ENCODE results near the gene LAMA4.

DNA sequence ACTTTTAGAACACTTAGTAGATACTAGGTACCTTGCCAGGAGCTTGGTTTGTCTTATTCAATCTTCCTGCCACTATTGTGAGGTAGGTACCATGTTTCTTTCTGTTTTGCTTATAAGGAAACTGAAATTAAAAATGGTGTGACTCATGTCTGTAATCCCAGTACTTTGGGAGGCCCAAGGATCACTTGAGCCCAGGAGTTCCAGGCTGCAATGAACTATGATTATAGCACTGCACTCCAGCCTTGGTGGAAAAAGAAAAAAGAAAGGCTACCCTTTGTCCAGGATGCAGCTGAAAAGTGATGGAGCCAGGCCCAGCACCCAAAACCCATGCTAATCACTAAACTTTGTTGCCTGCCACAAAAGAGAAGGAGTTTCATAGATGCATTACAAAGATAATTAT is 34.1 kb upstream of the LAMA4 start:
- TF ChIP-seq NCOA5 (CRISPR knock-in tag; IDR thresholded peaks at IDR 0.05), result no peak
- TF ChIP-seq, protein P1, sequence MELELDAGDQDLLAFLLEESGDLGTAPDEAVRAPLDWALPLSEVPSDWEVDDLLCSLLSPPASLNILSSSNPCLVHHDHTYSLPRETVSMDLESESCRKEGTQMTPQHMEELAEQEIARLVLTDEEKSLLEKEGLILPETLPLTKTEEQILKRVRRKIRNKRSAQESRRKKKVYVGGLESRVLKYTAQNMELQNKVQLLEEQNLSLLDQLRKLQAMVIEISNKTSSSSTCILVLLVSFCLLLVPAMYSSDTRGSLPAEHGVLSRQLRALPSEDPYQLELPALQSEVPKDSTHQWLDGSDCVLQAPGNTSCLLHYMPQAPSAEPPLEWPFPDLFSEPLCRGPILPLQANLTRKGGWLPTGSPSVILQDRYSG (CRISPR knock-in tag; IDR thresholded peaks at IDR 0.05), result no peak
- TF ChIP-seq CHCHD3 (CRISPR knock-in tag; IDR thresholded peaks at IDR 0.05), result no peak
- TF ChIP-seq, protein P2, sequence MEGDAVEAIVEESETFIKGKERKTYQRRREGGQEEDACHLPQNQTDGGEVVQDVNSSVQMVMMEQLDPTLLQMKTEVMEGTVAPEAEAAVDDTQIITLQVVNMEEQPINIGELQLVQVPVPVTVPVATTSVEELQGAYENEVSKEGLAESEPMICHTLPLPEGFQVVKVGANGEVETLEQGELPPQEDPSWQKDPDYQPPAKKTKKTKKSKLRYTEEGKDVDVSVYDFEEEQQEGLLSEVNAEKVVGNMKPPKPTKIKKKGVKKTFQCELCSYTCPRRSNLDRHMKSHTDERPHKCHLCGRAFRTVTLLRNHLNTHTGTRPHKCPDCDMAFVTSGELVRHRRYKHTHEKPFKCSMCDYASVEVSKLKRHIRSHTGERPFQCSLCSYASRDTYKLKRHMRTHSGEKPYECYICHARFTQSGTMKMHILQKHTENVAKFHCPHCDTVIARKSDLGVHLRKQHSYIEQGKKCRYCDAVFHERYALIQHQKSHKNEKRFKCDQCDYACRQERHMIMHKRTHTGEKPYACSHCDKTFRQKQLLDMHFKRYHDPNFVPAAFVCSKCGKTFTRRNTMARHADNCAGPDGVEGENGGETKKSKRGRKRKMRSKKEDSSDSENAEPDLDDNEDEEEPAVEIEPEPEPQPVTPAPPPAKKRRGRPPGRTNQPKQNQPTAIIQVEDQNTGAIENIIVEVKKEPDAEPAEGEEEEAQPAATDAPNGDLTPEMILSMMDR (CRISPR knock-in tag; IDR thresholded peaks at IDR 0.05), result no peak
- TF ChIP-seq TEAD2 (CRISPR knock-in tag; IDR thresholded peaks at IDR 0.05), result no peak
- TF ChIP-seq EZH2 (conservative IDR thresholded peaks at IDR 0.05; ENCODE audit: low read depth, low read length), result no peak
- TF ChIP-seq, protein P3, sequence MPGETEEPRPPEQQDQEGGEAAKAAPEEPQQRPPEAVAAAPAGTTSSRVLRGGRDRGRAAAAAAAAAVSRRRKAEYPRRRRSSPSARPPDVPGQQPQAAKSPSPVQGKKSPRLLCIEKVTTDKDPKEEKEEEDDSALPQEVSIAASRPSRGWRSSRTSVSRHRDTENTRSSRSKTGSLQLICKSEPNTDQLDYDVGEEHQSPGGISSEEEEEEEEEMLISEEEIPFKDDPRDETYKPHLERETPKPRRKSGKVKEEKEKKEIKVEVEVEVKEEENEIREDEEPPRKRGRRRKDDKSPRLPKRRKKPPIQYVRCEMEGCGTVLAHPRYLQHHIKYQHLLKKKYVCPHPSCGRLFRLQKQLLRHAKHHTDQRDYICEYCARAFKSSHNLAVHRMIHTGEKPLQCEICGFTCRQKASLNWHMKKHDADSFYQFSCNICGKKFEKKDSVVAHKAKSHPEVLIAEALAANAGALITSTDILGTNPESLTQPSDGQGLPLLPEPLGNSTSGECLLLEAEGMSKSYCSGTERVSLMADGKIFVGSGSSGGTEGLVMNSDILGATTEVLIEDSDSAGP (CRISPR knock-in tag; IDR thresholded peaks at IDR 0.05; ENCODE audit: borderline replicate concordance), result no peak
- TF ChIP-seq, protein P4, sequence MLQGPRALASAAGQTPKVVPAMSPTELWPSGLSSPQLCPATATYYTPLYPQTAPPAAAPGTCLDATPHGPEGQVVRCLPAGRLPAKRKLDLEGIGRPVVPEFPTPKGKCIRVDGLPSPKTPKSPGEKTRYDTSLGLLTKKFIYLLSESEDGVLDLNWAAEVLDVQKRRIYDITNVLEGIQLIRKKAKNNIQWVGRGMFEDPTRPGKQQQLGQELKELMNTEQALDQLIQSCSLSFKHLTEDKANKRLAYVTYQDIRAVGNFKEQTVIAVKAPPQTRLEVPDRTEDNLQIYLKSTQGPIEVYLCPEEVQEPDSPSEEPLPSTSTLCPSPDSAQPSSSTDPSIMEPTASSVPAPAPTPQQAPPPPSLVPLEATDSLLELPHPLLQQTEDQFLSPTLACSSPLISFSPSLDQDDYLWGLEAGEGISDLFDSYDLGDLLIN (CRISPR knock-in tag; IDR thresholded peaks at IDR 0.05; ENCODE audit: borderline replicate concordance), result no peak
- no peak for TF ChIP-seq EP300 (IDR thresholded peaks at IDR 0.05; ENCODE audit: low read depth in 2 of 2, low read length in 2 of 2)
- no peak for TF ChIP-seq EP300 (CRISPR knock-in tag; IDR thresholded peaks at IDR 0.05; ENCODE audit: borderline replicate concordance)
